GM12872 (cell line): ENCODE measurements around the gene ADARB2.

Experiments
- CTCF ChIP-seq: IDR thresholded peaks from 3 replicates; pipeline ENCODE4 v1.5.1; 2011; ENCODE audit warnings: low read depth, mild to moderate bottlenecking, low read length, moderate library complexity; ENCODE audit not compliant: insufficient read depth

ADARB2 gene

GRCh38 chr10:1331560-1331959 lies 405.8 kb downstream of the ADARB2 start:
- no peak for TF ChIP-seq CTCF

- no peak for TF ChIP-seq CTCF
Observed at GRCh38 chr10:1329622-1330021, 407.7 kb downstream of the ADARB2 start.

- no peak for TF ChIP-seq CTCF
Observed at GRCh38 chr10:1328981-1329614, 408.2 kb downstream of the ADARB2 start.

GRCh38 chr10:1328161-1328823 lies 409.0 kb downstream of the ADARB2 start:
- TF ChIP-seq CTCF = no peak

GRCh38 chr10:1327759-1328158 lies 409.6 kb downstream of the ADARB2 start:
- no peak for TF ChIP-seq CTCF

- TF ChIP-seq CTCF = no peak
Observed at GRCh38 chr10:1324903-1325302, 412.4 kb downstream of the ADARB2 start.

- TF ChIP-seq CTCF = no peak
Observed at GRCh38 chr10:1323951-1324350, 413.4 kb downstream of the ADARB2 start.
